Activated CD4-positive, CD25-positive, alpha-beta regulatory T cell treated with anti-CD3 and anti-CD28 coated beads, Interleukin-2, amount 50 U/mL, for 16 hours (primary cell): ENCODE results near the gene C10orf67.
"Not testable (repeated sequence)": the region's sequence is repeated elsewhere in the genome, so short reads cannot be mapped to it uniquely, and the experiment has no call there.

ENCODE experiments used
- DNase-seq: peaks from one replicate; pipeline ENCODE4 v3.0.0-alpha.2; 2020; ENCODE audit warnings: low read depth, low spot score

The C10orf67 gene

DNA sequence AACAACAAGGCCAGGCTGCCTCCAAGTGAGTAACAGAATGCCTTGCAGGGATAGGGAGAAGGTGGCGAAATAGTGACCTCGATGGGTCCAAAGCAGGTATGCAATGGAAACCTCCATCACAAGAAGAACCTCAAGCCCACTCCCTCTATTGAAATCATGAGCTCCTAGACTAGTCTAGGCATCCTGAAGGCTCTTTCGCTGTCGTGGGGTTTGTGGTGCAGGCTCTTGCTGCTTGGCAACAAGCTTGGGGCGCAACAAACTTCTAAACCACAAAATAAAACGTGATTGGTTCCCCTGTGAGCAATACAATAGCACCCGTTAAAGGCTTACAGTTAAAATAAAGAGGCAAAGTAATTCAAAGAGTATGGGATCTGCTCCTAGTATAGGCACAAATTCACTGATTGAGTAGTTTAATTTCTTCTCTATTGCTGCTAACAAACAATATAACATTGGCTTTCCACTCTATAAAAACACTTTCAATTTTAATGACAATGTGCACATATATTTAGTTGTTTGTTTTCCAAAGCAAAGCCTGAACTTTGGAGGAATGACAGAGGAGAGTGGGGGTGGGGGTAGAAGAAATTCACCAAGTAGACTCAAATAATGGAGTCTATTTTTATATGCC, 64.1 kb downstream of the C10orf67 start:
- DNase-seq: no peak

DNA sequence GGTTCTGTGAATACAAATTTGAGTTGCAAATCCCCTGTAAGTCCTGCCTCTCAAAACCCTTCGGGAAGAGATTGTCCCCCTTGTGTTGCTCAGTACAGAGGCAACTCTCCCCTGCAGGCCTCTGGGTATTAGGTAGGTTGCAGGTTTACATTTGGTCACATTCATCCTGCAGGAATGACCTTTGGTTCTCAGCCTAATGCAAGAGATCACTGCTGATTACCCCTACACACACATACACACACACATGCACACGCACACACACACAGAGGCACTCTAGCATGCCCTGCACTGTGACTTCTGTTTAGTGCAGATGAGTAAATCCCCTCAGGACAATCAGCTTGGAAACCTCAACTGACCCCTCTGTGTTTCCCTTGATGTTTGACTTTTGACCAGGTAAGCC, 69.2 kb downstream of the C10orf67 start:
- no peak for DNase-seq

DNA sequence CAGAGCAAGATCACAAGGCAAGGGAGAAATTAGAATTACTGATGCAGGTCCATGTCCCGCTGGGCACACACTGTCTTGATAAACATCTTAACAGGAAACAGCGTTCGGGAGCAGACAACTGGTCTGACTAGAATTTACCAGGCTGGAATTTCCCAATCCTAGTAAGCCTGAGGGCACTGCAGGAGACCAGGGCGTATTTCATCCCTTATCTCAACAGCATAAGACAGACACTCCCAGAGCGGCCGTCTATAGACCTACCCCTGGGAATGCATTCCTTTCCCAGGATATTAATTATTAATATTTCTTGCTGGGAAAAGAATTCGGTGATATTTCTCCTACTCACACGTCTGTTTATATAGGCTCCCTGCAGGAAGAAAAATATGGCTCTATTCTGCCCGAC, 70.4 kb downstream of the C10orf67 start:
- DNase-seq: not testable (repeated sequence)

DNA sequence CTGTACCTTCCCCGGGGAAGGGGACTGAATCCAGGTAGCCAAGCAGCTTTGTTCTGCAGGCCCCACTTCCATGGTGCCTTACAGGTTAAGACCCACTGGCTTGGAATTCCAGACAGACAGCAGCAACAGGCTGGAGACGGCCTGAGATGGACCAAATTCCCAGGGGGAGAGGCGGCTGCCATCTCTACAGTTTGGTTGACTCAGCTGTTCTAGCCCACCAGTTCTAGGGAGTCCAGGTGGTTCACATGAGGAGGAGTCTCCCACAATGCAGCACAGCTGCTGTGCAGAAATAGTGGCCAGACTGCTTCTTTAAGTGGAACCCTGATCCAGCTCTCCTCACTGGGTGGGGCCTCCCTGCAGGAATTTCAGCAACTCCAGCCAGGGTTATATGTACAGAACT, 74.1 kb downstream of the C10orf67 start:
- DNase-seq: no peak

GRCh38 chr10:23263441-23264164, 81.0 kb downstream of the C10orf67 start:
- no peak for DNase-seq

DNA sequence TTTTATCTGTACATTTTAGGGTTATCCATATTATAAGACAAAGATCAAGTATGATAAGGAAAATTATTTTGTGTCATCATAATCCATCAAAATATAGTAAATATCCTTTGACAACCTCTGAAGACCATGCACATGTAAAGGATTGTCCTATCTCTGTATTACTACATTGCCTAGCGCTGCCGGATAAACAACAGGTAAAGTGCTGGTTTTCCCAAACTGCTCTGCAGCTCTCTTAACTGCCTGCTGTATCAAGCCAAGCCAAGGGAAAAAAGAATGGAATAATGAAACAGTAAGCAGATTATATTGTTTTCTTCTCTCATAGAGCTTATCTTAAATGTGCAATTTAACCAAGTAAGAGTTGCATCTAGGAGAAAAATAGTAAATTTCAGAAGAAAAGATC, 81.7 kb downstream of the C10orf67 start:
- DNase-seq: no peak

DNA sequence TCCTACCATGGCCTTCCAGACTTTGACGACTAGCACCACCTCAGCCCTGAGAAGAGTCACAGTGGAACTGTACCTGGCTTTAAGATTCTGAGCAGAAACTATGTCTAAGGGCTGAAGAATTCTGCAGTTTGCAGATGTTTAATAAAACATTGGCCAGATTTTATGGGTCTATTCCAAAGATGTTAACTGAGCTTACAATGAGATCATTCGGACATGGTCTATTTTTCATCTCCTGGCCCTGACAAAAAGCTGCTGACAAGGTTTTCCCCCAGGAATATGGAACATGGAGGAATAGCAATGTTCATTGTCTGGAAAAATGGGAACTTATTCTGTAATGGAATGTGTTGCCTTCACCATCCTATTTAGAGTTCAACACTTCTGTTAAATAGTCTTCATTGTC, 86.1 kb downstream of the C10orf67 start:
- no peak for DNase-seq

DNA sequence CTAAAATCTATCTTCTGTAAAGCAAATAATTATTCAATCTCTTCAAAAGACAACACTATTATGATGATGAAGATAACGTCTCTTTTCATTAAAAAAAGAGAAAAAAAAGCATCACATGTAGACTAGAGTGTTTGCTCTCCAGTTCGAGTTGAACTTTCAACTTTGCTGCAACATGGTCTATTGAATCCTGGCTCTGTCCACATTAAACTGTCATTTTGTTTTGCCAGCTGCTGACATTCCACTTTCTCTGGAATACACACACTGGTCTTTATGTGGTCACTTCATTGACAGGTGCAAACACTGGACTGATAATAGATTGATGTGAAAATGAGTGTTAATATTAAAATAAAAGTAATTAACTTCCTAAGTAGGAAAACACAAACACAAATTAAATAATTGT, 90.8 kb downstream of the C10orf67 start:
- DNase-seq: no peak

DNA sequence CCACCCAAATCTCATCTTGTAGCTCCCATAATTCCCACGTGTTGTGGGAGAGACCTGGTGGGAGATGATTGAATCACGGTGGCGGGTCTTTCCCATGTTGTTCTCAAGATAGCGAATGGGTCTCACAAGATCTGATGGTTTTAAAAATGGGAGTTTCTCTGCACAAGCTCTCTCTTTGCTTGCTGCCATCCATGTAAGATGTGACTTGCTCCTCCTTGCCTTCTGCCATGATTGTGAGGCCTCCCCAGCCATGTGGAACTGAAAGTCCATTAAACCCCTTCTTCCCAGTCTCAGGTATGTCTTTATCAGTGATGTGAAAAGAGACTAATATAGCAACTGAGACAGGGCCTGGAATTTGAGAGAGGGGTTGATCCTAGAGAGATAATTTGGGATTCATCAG, 91.7 kb downstream of the C10orf67 start:
- DNase-seq: not testable (repeated sequence)

- not testable (repeated sequence) for DNase-seq
These were observed 102.8 kb downstream of the C10orf67 start for GRCh38 chr10:23241779-23242178.

- DNase-seq: no peak
These were observed 106.6 kb downstream of the C10orf67 start for GRCh38 chr10:23238015-23238414.

DNA sequence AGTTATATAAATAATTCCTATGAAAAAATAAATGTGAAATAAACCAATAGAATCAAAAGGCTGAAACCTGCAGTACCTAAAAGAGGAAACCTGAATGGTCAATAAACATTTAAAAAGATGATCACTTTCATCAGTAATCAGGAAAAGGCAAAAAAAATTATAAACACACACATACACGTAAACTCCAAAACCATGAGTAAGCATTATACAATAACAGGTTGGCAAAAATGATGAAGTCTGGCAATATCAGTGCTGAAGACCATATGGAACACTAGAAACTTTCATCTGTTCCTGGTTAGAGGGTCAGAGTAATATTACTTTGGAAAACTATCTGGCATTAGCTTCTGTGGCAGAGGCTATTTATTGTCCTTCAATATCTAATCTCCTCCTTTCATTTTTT, 114.0 kb downstream of the C10orf67 start:
- DNase-seq: no peak

DNA sequence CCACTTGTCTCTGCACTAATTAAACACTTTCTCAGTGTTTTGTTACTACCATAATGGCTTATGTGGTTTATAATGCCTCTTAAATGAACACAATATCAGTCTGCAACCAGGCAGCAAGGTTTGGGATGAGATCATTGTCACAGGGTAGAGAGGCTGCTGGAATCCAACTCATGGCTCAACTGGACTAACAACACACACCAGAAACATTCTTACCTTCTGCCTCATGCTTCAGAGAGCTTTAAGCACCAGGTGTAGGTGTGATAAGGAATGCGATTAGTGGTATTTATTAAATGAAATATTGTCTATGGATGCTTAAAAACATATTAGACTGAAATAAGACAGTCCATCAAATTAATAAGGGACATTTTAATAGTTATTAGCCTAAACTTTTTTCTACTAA, 127.1 kb downstream of the C10orf67 start:
- no peak for DNase-seq

- no peak for DNase-seq
These were observed 138.5 kb downstream of the C10orf67 start for GRCh38 chr10:23205972-23206642.

GRCh38 chr10:23204773-23205172, 139.8 kb downstream of the C10orf67 start:
- DNase-seq: no peak

GRCh38 chr10:23203369-23204325, 140.9 kb downstream of the C10orf67 start:
- DNase-seq: no peak

DNA sequence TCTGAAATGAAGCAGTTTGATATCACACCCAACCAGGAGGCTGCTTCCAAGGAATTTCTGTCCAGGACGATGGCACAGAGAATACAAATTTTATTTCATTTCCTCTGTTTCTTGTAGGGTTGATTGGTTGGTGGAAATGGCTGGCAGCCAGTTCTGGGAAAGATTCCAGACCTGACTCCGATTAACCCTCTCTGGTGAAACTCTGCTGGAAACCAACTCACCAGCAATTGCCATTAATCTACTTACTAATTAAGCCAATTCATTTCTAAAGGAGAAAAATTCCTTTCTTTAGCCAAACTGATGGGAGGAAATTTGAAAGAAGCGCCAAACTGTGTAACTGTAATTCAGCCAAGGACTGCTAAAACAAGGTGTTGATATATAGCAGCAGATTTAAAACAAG, 141.8 kb downstream of the C10orf67 start:
- DNase-seq: no peak

DNA sequence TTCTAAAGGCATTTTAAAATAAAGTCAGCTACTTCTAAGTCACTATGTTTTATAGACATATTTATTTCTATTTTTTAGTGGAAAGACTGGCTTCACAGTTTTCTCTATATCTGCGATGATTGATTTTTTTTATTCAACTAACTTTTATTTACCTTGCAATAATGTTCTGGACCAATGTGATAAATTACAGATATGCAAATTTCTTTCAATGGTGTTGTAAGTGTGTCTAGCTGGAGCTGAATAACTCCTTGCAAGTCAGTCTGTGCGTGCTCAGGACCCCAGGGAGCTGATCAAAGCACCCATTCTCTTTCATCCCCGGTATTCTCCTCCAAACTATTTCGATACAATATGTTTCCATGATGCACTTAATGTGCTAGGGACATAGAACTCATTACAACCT, 142.8 kb downstream of the C10orf67 start:
- no peak for DNase-seq

GRCh38 chr10:23200997-23201652, 143.5 kb downstream of the C10orf67 start:
- DNase-seq: no peak

DNA sequence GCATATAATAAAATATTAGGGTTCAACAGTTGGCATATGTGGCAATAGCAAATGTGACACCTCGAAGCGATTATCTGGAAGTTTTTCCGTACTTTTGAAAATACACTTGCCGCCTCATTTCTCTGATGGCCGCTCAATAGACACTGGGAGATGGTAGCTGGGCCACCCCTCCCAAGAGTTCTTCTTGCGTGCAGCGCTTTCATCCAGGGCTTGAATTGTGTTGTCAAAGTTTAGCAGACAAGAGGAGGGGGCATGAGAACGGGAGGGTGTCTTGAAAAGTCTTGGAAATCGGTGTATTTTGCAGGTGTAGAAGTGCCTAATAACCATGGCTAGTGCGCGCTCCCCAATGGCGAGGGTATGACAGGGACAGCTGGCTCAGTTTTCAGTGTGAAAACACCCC, 144.0 kb downstream of the C10orf67 start:
- no peak for DNase-seq

- DNase-seq: no peak
These were observed 144.7 kb downstream of the C10orf67 start for GRCh38 chr10:23199768-23200511.
